ENCODE measurements around the gene FCAMR.
A peak's percentile ranks its signal among the peaks of the same experiment; 100 is the strongest.

Gene FCAMR

GRCh38 chr1:206911064-206911663, 59.1 kb downstream of the FCAMR start:
- DNase-seq (ENCODE audit: low read depth) = peak; percentile 46
- peak; percentile 67 for TF ChIP-seq CTCF (IDR thresholded peaks at IDR 0.05; ENCODE audit: control insufficient read depth, insufficient read depth, low read depth, low read length, missing control alignments)
- no peak overlapping the region for H3K4me3 ChIP-seq (ENCODE audit: control insufficient read depth, low read depth, low read length)

- no peak for DNase-seq (ENCODE audit: low read depth)
Measured at GRCh38 chr1:206909883-206910318, 60.4 kb downstream of the FCAMR start.

GRCh38 chr1:206909161-206909882, 60.9 kb downstream of the FCAMR start:
- peak overlapping the region; percentile 45 for H3K4me3 ChIP-seq (ENCODE audit: control insufficient read depth, low read depth, low read length)
- DNase-seq (ENCODE audit: low read depth) = no peak
- no peak for TF ChIP-seq CTCF (IDR thresholded peaks at IDR 0.05; ENCODE audit: control insufficient read depth, insufficient read depth, low read depth, low read length, missing control alignments)

More at GRCh38 chr1:206909883-206910318, 60.4 kb downstream of the FCAMR start:
- no peak for TF ChIP-seq CTCF (IDR thresholded peaks at IDR 0.05; ENCODE audit: control insufficient read depth, insufficient read depth, low read depth, low read length, missing control alignments)
- peak overlapping the region; percentile 45 for H3K4me3 ChIP-seq (ENCODE audit: control insufficient read depth, low read depth, low read length)

- H3K4me3 ChIP-seq (ENCODE audit: control insufficient read depth, low read depth, low read length) = no peak overlapping the region
- TF ChIP-seq CTCF (IDR thresholded peaks at IDR 0.05; ENCODE audit: control insufficient read depth, insufficient read depth, low read depth, low read length, missing control alignments) = no peak
- no peak for DNase-seq (ENCODE audit: low read depth)
Measured at GRCh38 chr1:206908038-206908437, 62.2 kb downstream of the FCAMR start.
